ENCODE results near the gene NUP210L. TPM values are rescaled to one million over a fixed set of nuclear protein-coding genes. Genes with fewer than 3 reads are reported as not detected.

The NUP210L gene
- total RNA-seq, 1 experiment from 2014 or later, result 0.10 TPM

GRCh38 chr1:153944005-153944826 lies 210.7 kb downstream of the NUP210L start:
- ChIA-PET CTCF (no interaction called here), POLR2A (interaction anchor here (1.3 to 1.4 kb wide), 2 partner anchors 13 to 19 kb away, joined by 3 to 4 read pairs; partner anchors contain the start of gene SLC39A1), RAD21 (ENCODE audit: low non-redundant PET in 1 of 2, low total read pairs in 2 of 2, uncharacterized antibody in 2 of 2, unreplicated experiment in 2 of 2) (no interaction called here)
- Histone ChIP-seq H3K9me3 (ENCODE audit: control insufficient read depth in 1 of 2, insufficient read depth in 1 of 2, low read depth in 1 of 2, low read length in 2 of 2) (no peaks in the 10 kb centered on the region), H2AFZ (ENCODE audit: low read depth, low read length, poor library complexity, severe bottlenecking) (no peak overlapping the region), H3K27me3 (ENCODE audit: insufficient read depth, low read length) (no peaks in the 10 kb centered on the region), H3K27ac (ENCODE audit: low read depth, low read length) (no peak overlapping the region), H3K36me3 (ENCODE audit: control insufficient read depth in 1 of 2, insufficient read depth in 2 of 2, low read length in 2 of 2) (peaks cover 9 to 22% of the 10 kb centered on the region in 2 experiments; a peak in 3 of 4 replicates), H3K4me2 (ENCODE audit: low read length) (peak overlapping the region; percentile 90), H3K4me1 (ENCODE audit: control insufficient read depth in 1 of 2, insufficient read depth in 2 of 2, low read length in 2 of 2) (peaks cover 6 to 18% of the 10 kb centered on the region in 2 experiments; a peak in 3 of 4 replicates), H3K9me2 (ENCODE audit: insufficient read depth) (no peaks in the 10 kb centered on the region), H3K4me3 (replicated peaks in 1 of 2; ENCODE audit: low read depth in 1 of 2, low read length in 2 of 2) (no peak overlapping the region), H3K9ac (ENCODE audit: low read length) (peak overlapping the region; percentile 95; the same call in 1 of the 2 replicates), H3K79me2 (ENCODE audit: insufficient read depth, low read length) (peaks cover 24% of the 10 kb centered on the region; the same call in 1 of the 2 replicates), H4K20me1 (ENCODE audit: insufficient read depth) (no peaks in the 10 kb centered on the region)
- no peak for ATAC-seq
- intact Hi-C loops (cut with micrococcal nuclease), result no loop called here
- no TSS peak for BruUV-seq (replicated peaks)
- DNase-seq (ENCODE audit: low read depth, low spot score), result no peak
- TF ChIP-seq CBX3 (IDR thresholded peaks at IDR 0.05; ENCODE audit: low read depth) (no peak), CEBPB (IDR thresholded peaks at IDR 0.05; ENCODE audit: low read depth) (no peak), ZBTB33 (IDR thresholded peaks at IDR 0.05; ENCODE audit: extremely low read depth, insufficient replicate concordance, low read length) (no peak), ELF1 (IDR thresholded peaks at IDR 0.05; ENCODE audit: borderline replicate concordance, low read depth) (no peak), RAD21 (IDR thresholded peaks at IDR 0.05; ENCODE audit: low read depth) (no peak), SIN3A (IDR thresholded peaks at IDR 0.05; ENCODE audit: low read depth) (no peak), ZFX (IDR thresholded peaks at IDR 0.05) (no peak)
